CD14-positive monocyte (primary cell): Measurements from ENCODE around the gene AIRE. TPM values are rescaled to one million over a fixed set of nuclear protein-coding genes. Genes with fewer than 3 reads are reported as not detected.

ENCODE experiments used
- DNase-seq, 3 donors: peaks; one replicate each; pipeline ENCODE4 v3.0.0-alpha.2; 2011 to 2022
- H2AFZ ChIP-seq: 2 replicates; pipeline ENCODE4 v1.6.0; 2012; ENCODE audit warnings: mild to moderate bottlenecking, low read depth, low read length, inconsistent platforms; ENCODE audit not compliant: insufficient read depth, poor library complexity, severe bottlenecking
- H3K27ac ChIP-seq, 2 donors: 1 replicate in 1 of 2; 2 replicates in 1 of 2; pipeline ENCODE4 v1.5.1; 2012 to 2013; ENCODE audit warnings: low read length in 2 of 2, control low read depth in 1 of 2, inconsistent platforms in 1 of 2, low read depth in 1 of 2, mild to moderate bottlenecking in 1 of 2
- H3K27me3 ChIP-seq, 2 donors: one replicate each; pipeline versions ENCODE4 v1.6.0 to v1.6.1; 2011 to 2013; ENCODE audit warnings: low read length in 2 of 2; ENCODE audit not compliant: control insufficient read depth in 2 of 2, insufficient read depth in 2 of 2
- H3K36me3 ChIP-seq, 2 donors: replicated peaks in 1 of 2; 1 replicate in 1 of 2; 2 replicates in 1 of 2; pipeline versions ENCODE4 v1.5.1 to v1.6.1; 2012 to 2013; ENCODE audit warnings: low read length in 2 of 2, control low read depth in 1 of 2, inconsistent platforms in 1 of 2, mild to moderate bottlenecking in 1 of 2; ENCODE audit not compliant: insufficient read depth in 2 of 2, control insufficient read depth in 1 of 2
- H3K4me1 ChIP-seq, 2 donors: 1 replicate in 1 of 2; 2 replicates in 1 of 2; pipeline versions ENCODE4 v1.5.1 to v1.6.1; 2012 to 2013; ENCODE audit warnings: low read length in 2 of 2, control low read depth in 1 of 2, inconsistent platforms in 1 of 2, mild to moderate bottlenecking in 1 of 2, moderate library complexity in 1 of 2; ENCODE audit not compliant: insufficient read depth in 2 of 2, control insufficient read depth in 1 of 2
- H3K4me2 ChIP-seq: replicated peaks from 2 replicates; pipeline ENCODE3; 2012; ENCODE audit warnings: low read length, moderate library complexity, mild to moderate bottlenecking; ENCODE audit not compliant: poor library complexity, severe bottlenecking; ENCODE audit errors: extremely low read depth
- H3K4me3 ChIP-seq, 3 experiments: fragments of 200-600 bp in 1 of 3; sonication (generic) in 1 of 3; replicated peaks in 1 of 3; 1 replicate in 2 of 3; 2 replicates in 1 of 3; pipeline ENCODE4 v1.5.1; 2011 to 2013; ENCODE audit warnings: low read length in 3 of 3, mild to moderate bottlenecking in 3 of 3, control low read depth in 2 of 3, low read depth in 2 of 3, inconsistent platforms in 1 of 3, moderate library complexity in 1 of 3
- H3K79me2 ChIP-seq: 2 replicates; pipeline ENCODE4 v1.6.0; 2012; ENCODE audit warnings: mild to moderate bottlenecking, control low read depth, inconsistent platforms, low read length, moderate library complexity; ENCODE audit not compliant: insufficient read depth
- H3K9ac ChIP-seq: 2 replicates; pipeline ENCODE4 v1.6.0; 2017; ENCODE audit warnings: low read length, mild to moderate bottlenecking; ENCODE audit not compliant: insufficient read depth, poor library complexity, severe bottlenecking
- H3K9me3 ChIP-seq, 2 donors: replicated peaks in 1 of 2; 1 replicate in 1 of 2; 2 replicates in 1 of 2; pipeline versions ENCODE4 v1.5.1 to v1.6.1; 2012 to 2013; ENCODE audit warnings: low read length in 2 of 2, control low read depth in 1 of 2; ENCODE audit not compliant: control insufficient read depth in 1 of 2, insufficient read depth in 1 of 2
- H4K20me1 ChIP-seq: 2 replicates; pipeline ENCODE4 v1.6.0; 2012; ENCODE audit warnings: mild to moderate bottlenecking, low read length, control low read depth, moderate library complexity; ENCODE audit not compliant: insufficient read depth
- H3K27ac Mint-ChIP-seq, 7 donors: one replicate each; pipeline ENCODE4 v1.8.0; 2020; ENCODE audit warnings: mild to moderate bottlenecking in 7 of 7, mixed read lengths in 7 of 7, moderate library complexity in 6 of 7, inconsistent platforms in 2 of 7
- H3K27me3 Mint-ChIP-seq, 3 donors: one replicate each; pipeline ENCODE4 v1.8.0; 2021 to 2022; ENCODE audit warnings: low read depth in 3 of 3, mild to moderate bottlenecking in 3 of 3, mixed read lengths in 3 of 3, moderate library complexity in 3 of 3, inconsistent platforms in 1 of 3
- H3K36me3 Mint-ChIP-seq, 2 donors: one replicate each; pipeline ENCODE4 v1.8.0; 2020; ENCODE audit warnings: mixed read lengths in 2 of 2, inconsistent platforms in 1 of 2, mild to moderate bottlenecking in 1 of 2
- H3K4me1 Mint-ChIP-seq: one replicate; pipeline ENCODE4 v1.8.0; 2020; ENCODE audit warnings: mild to moderate bottlenecking, mixed read lengths
- H3K4me3 Mint-ChIP-seq, 2 donors: one replicate each; pipeline ENCODE4 v1.8.0; 2020; ENCODE audit warnings: mild to moderate bottlenecking in 2 of 2, mixed read lengths in 2 of 2, moderate library complexity in 1 of 2
- H3K9me3 Mint-ChIP-seq, 7 donors: one replicate each; pipeline ENCODE4 v1.8.0; 2020 to 2022; ENCODE audit warnings: mixed read lengths in 7 of 7, mild to moderate bottlenecking in 6 of 7, moderate library complexity in 6 of 7, inconsistent platforms in 2 of 7
- CTCF ChIP-seq: fragments of 200-600 bp; IDR thresholded peaks from one replicate; pipeline ENCODE4 v1.8.0; 2022; ENCODE audit warnings: antibody characterized with exemption, mild to moderate bottlenecking
- WGBS: methylation state at CpG from one replicate; pipeline ENCODE4 v1.1.5; 2013; ENCODE audit warnings: missing lambda C conversion rate; ENCODE audit not compliant: insufficient coverage; 5-methylcytosine and 5-hydroxymethylcytosine counted together
- intact Hi-C, 2 donors: fragments of 100-400 bp; cut with micrococcal nuclease; formaldehyde crosslinking; loops; one replicate each; pipeline versions ENCODE4 v1.15.0 to v1.15.1; 2023
- polyA plus RNA-seq, 3 donors: library from polyadenylated mRNA; depleted of rRNA in 1 of 3; unstranded in 2 of 3; stranded (reverse) in 1 of 3; fragments of 300-500 nt in 2 of 3; fragments of >200 nt in 1 of 3; fragmentation: Illumina TruSeq in 2 of 3; gene quantifications; 1 replicate in 2 of 3; 2 replicates in 1 of 3; pipeline ENCODE4 v1.2.3, GENCODE V29; 2012 to 2021

The AIRE gene
- polyA plus RNA-seq, 3 donors = not detected

GRCh38 chr21:44312089-44312488 is 26.4 kb downstream of the AIRE start:
- Mint-ChIP-seq H3K27me3 (peaks cover 0 to 2% (median 0%) of the 10 kb centered on the region in 3 donors), H3K4me3 (no peak overlapping the region), H3K27ac (peak overlapping the region in 1 of 7 donors; percentile 55), H3K36me3 (peaks cover 49 to 79% of the 10 kb centered on the region in 2 donors), H3K4me1 (no peaks in the 10 kb centered on the region), H3K9me3 (no peaks in the 10 kb centered on the region)
- TF ChIP-seq CTCF = no peak
- H3K27me3 ChIP-seq = no peaks in the 10 kb centered on the region
- no peak overlapping the region for H3K9ac ChIP-seq
- H2AFZ ChIP-seq = no peak overlapping the region
- H4K20me1 ChIP-seq = peaks cover 74% of the 10 kb centered on the region
- over 99% methylated on average over 22 of the region's 22 CpGs for WGBS
- no peak for DNase-seq
- H3K4me2 ChIP-seq = no peak overlapping the region
- H3K9me3 ChIP-seq = no peaks in the 10 kb centered on the region
- H3K4me3 ChIP-seq = no peak overlapping the region
- no peak overlapping the region for H3K27ac ChIP-seq
- intact Hi-C loops = no loop called here
- peaks cover 5% of the 10 kb centered on the region for H3K79me2 ChIP-seq
- H3K36me3 ChIP-seq = peaks cover 86 to 95% of the 10 kb centered on the region in 2 donors
- H3K4me1 ChIP-seq = no peaks in the 10 kb centered on the region

- Histone ChIP-seq H3K36me3 (peaks cover 86 to 95% of the 10 kb centered on the region in 2 donors), H3K9me3 (no peaks in the 10 kb centered on the region), H3K4me2 (no peak overlapping the region), H3K79me2 (no peaks in the 10 kb centered on the region), H2AFZ (no peak overlapping the region), H4K20me1 (peaks cover 68% of the 10 kb centered on the region), H3K27me3 (no peaks in the 10 kb centered on the region), H3K27ac (no peak overlapping the region), H3K4me3 (no peak overlapping the region), H3K9ac (no peak overlapping the region), H3K4me1 (no peaks in the 10 kb centered on the region)
- no peaks in the 10 kb centered on the region for H3K9me3 Mint-ChIP-seq
- H3K4me1 Mint-ChIP-seq = no peaks in the 10 kb centered on the region
- peaks cover 43 to 79% of the 10 kb centered on the region in 2 donors for H3K36me3 Mint-ChIP-seq
- DNase-seq = no peak
- intact Hi-C loops = no loop called here
- no peak for TF ChIP-seq CTCF
- 97% methylated on average over 19 of the region's 19 CpGs for WGBS
- H3K4me3 Mint-ChIP-seq = no peak overlapping the region
- H3K27ac Mint-ChIP-seq = peak overlapping the region in 1 of 7 donors; percentile 68
- H3K27me3 Mint-ChIP-seq = peaks cover 0 to 2% (median 0%) of the 10 kb centered on the region in 3 donors
Measured at GRCh38 chr21:44312716-44313115, 27.0 kb downstream of the AIRE start.
